ENCODE results near the gene EPS15. TPM values are rescaled to one million over a fixed set of nuclear protein-coding genes. Genes with fewer than 3 reads are reported as not detected.
A peak's percentile ranks its signal among the peaks of the same experiment; 100 is the strongest.

The EPS15 gene
- total and polyA plus RNA-seq, 9 donors = 21.6 to 35.7 (median 29.4) TPM

DNA sequence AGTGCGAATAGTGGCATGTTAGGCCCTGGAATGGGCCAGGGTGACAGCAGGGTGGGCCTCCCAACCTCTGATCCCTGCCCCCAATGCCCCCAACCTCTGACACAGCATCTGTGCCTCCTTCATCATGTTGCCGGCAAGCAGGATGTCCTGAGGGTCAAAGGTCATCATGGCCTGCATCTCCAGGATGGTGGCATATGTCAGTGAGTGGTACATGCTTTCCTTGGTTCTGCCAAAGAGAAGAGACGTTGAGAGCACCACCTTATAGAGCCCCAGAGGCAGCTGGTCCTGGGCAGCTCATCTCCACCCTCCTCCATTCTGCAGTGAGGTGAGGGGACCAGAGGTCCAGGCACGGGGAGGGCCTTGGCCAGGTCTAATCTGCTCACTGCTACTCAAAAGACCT lies 206.3 kb downstream of the EPS15 start:
- Histone ChIP-seq H3K27ac (ENCODE audit: low read length) (no peak overlapping the region), H3K27me3 (ENCODE audit: control insufficient read depth, insufficient read depth, low read length) (no peaks in the 10 kb centered on the region), H3K4me1 (ENCODE audit: control insufficient read depth, insufficient read depth, low read length) (no peaks in the 10 kb centered on the region), H3K36me3 (ENCODE audit: control insufficient read depth, insufficient read depth, low read length) (no peaks in the 10 kb centered on the region), H3K9me3 (replicated peaks; ENCODE audit: control insufficient read depth, low read depth, low read length) (no peaks in the 10 kb centered on the region), H3K4me3 (ENCODE audit: low read length) (no peak overlapping the region)
- 53% methylated on average over 3 of the region's 4 CpGs for WGBS (ENCODE audit: insufficient coverage)
- no peak for DNase-seq

- 83% methylated on average over 2 of the region's 5 CpGs for WGBS (ENCODE audit: insufficient coverage)
- H3K27ac ChIP-seq (ENCODE audit: low read length) = no peak overlapping the region
Measured at GRCh38 chr1:51311826-51312225, 207.2 kb downstream of the EPS15 start.

DNA sequence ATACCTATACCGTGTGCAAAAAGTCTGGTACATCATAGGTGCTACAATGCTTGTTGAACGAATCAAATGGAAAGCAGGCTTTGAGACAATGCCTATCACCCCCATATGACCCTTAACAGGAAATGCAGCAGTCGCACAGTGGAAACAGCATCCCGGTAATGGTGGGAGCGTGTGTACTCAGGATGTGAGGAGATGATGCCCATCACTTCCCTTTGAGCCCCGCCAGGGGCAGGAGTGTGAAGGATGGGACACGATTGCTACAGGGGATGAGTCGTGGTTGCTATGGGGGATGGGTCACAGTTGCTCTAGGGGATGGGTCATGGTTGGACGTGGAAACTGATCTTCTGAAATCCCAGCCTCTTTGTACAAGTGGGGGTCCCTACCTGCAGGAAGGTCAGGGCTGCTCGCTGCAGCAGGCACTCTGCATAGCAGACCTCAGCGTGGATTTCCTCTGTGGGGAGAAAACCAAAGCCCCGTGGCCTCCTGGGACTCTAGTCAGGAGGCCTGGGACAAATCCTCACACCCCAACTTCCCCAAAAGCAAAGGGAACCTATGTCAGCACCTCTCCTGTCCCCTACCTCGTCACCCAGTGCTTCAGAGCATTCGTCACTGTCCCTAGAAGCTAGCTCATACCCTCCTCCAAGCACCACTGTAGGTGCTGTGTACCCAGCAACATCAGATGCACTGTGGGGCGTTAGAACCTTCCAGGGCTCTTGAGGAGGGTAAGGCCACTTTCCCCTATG lies 208.0 kb downstream of the EPS15 start:
- WGBS (ENCODE audit: insufficient coverage) = 62% methylated on average over 10 of the region's 15 CpGs

More at GRCh38 chr1:51311826-51312225, 207.2 kb downstream of the EPS15 start:
- no peak for DNase-seq
- Histone ChIP-seq H3K36me3 (ENCODE audit: control insufficient read depth, insufficient read depth, low read length) (no peaks in the 10 kb centered on the region), H3K27me3 (ENCODE audit: control insufficient read depth, insufficient read depth, low read length) (peaks cover 2% of the 10 kb centered on the region), H3K9me3 (replicated peaks; ENCODE audit: control insufficient read depth, low read depth, low read length) (no peaks in the 10 kb centered on the region), H3K4me3 (ENCODE audit: low read length) (no peak overlapping the region), H3K4me1 (ENCODE audit: control insufficient read depth, insufficient read depth, low read length) (no peaks in the 10 kb centered on the region)

DNA sequence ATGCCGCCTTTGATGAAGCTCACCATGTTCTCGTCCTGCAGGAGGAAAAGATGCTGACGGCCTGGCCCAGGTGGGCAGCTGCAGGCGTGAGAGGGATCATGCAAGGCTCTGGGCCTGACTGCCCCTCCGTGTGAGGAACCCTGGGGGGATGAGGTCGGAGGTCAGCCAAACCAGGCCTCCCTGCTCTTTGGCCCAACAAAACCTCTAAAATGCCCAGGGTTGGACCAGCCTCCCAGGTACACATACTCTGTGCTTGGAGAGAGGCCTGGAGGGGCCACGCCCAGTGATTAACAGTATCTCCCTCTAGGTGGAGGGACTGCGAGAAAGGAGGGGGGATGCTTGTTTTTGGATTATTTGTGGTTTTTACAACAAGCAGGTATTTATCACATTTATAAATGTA lies 209.8 kb downstream of the EPS15 start:
- Histone ChIP-seq H3K36me3 (ENCODE audit: control insufficient read depth, insufficient read depth, low read length) (no peaks in the 10 kb centered on the region), H3K4me1 (ENCODE audit: control insufficient read depth, insufficient read depth, low read length) (no peaks in the 10 kb centered on the region), H3K27me3 (ENCODE audit: control insufficient read depth, insufficient read depth, low read length) (peaks cover 2% of the 10 kb centered on the region), H3K9me3 (replicated peaks; ENCODE audit: control insufficient read depth, low read depth, low read length) (no peaks in the 10 kb centered on the region), H3K27ac (ENCODE audit: low read length) (no peak overlapping the region), H3K4me3 (ENCODE audit: low read length) (no peak overlapping the region)
- WGBS (ENCODE audit: insufficient coverage) = 83% methylated on average over 6 of the region's 8 CpGs
- DNase-seq = no peak

More for the DNA sequence above, 208.0 kb downstream of the EPS15 start:
- Histone ChIP-seq H3K4me3 (ENCODE audit: low read length) (no peak overlapping the region), H3K4me1 (ENCODE audit: control insufficient read depth, insufficient read depth, low read length) (no peaks in the 10 kb centered on the region), H3K27me3 (ENCODE audit: control insufficient read depth, insufficient read depth, low read length) (peaks cover 2% of the 10 kb centered on the region), H3K9me3 (replicated peaks; ENCODE audit: control insufficient read depth, low read depth, low read length) (no peaks in the 10 kb centered on the region), H3K27ac (ENCODE audit: low read length) (no peak overlapping the region), H3K36me3 (ENCODE audit: control insufficient read depth, insufficient read depth, low read length) (no peaks in the 10 kb centered on the region)
- DNase-seq = no peak

- no peak for DNase-seq
- peaks cover 2% of the 10 kb centered on the region for H3K27me3 ChIP-seq (ENCODE audit: control insufficient read depth, insufficient read depth, low read length)
- no peak overlapping the region for H3K27ac ChIP-seq (ENCODE audit: low read length)
- no peaks in the 10 kb centered on the region for H3K9me3 ChIP-seq (replicated peaks; ENCODE audit: control insufficient read depth, low read depth, low read length)
- peaks cover 1% of the 10 kb centered on the region for H3K4me1 ChIP-seq (ENCODE audit: control insufficient read depth, insufficient read depth, low read length)
- no peaks in the 10 kb centered on the region for H3K36me3 ChIP-seq (ENCODE audit: control insufficient read depth, insufficient read depth, low read length)
- WGBS (ENCODE audit: insufficient coverage) = 81% methylated on average over 6 of the region's 6 CpGs
- no peak overlapping the region for H3K4me3 ChIP-seq (ENCODE audit: low read length)
Measured at GRCh38 chr1:51308636-51309035, 210.4 kb downstream of the EPS15 start.

DNA sequence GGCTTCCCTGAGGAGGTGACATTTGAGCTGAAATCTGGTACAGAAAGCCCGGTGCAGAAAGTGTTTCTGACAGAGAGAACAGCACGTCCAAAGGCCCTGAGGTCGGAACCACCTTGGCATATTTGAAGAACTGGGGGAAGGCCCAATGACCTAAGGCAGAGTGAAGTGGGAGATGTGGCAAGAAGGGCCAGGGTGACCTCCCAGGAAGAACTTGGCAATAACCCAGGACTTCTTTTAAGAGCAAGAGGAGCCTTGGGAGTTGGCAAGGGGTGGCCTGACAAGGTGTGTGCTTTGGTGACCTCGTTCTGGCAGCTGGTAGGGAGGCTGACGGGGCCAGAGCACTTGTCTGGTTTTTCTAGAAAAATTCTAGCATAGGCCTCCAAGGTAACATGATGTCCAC lies 212.1 kb downstream of the EPS15 start:
- Histone ChIP-seq H3K27me3 (ENCODE audit: control insufficient read depth, insufficient read depth, low read length) (peaks cover 2% of the 10 kb centered on the region), H3K4me1 (ENCODE audit: control insufficient read depth, insufficient read depth, low read length) (peaks cover 6% of the 10 kb centered on the region), H3K36me3 (ENCODE audit: control insufficient read depth, insufficient read depth, low read length) (no peaks in the 10 kb centered on the region), H3K27ac (ENCODE audit: low read length) (no peak overlapping the region), H3K9me3 (replicated peaks; ENCODE audit: control insufficient read depth, low read depth, low read length) (no peaks in the 10 kb centered on the region), H3K4me3 (ENCODE audit: low read length) (no peak overlapping the region)
- 93% methylated on average over 3 of the region's 5 CpGs for WGBS (ENCODE audit: insufficient coverage)
- DNase-seq = no peak

DNA sequence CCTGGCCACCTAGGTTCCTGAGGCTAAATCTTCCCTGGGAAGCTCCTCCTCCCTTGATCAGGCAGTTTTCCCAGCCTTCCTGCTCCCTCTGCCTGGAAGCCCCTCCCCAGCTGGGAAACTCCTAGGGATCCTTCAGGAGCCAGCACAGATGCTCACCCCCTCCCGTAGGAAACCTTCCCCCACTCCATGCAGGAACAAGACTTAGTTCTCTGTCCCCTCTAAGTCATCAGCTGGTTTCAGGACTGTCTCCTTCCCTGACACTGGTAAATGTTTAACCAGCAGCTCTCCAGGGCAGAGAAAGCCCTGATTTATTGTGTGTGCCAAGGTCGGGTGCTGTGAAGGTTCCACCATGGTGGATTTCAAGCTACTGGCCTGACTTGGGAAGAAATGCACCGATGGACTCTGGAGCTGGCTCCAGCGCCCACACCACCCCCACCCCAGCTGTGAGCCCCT lies 213.7 kb downstream of the EPS15 start:
- H3K4me3 ChIP-seq (ENCODE audit: low read length) = no peak overlapping the region
- H3K4me1 ChIP-seq (ENCODE audit: control insufficient read depth, insufficient read depth, low read length) = peaks cover 6% of the 10 kb centered on the region
- 37% methylated on average over 2 of the region's 4 CpGs for WGBS (ENCODE audit: insufficient coverage)
- H3K9me3 ChIP-seq (replicated peaks; ENCODE audit: control insufficient read depth, low read depth, low read length) = no peaks in the 10 kb centered on the region
- H3K27me3 ChIP-seq (ENCODE audit: control insufficient read depth, insufficient read depth, low read length) = peaks cover 2% of the 10 kb centered on the region
- no peak overlapping the region for H3K27ac ChIP-seq (ENCODE audit: low read length)
- peak; percentile 48 for DNase-seq
- H3K36me3 ChIP-seq (ENCODE audit: control insufficient read depth, insufficient read depth, low read length) = no peaks in the 10 kb centered on the region

GRCh38 chr1:51304360-51304759 lies 214.7 kb downstream of the EPS15 start:
- Histone ChIP-seq H3K36me3 (ENCODE audit: control insufficient read depth, insufficient read depth, low read length) (no peaks in the 10 kb centered on the region), H3K9me3 (replicated peaks; ENCODE audit: control insufficient read depth, low read depth, low read length) (no peaks in the 10 kb centered on the region), H3K27ac (ENCODE audit: low read length) (no peak overlapping the region), H3K4me3 (ENCODE audit: low read length) (no peak overlapping the region), H3K4me1 (ENCODE audit: control insufficient read depth, insufficient read depth, low read length) (peaks cover 6% of the 10 kb centered on the region), H3K27me3 (ENCODE audit: control insufficient read depth, insufficient read depth, low read length) (peaks cover 2% of the 10 kb centered on the region)
- DNase-seq = no peak
- WGBS (ENCODE audit: insufficient coverage) = no CpG with 5 or more reads among the region's 1 CpG

Other genes with a start within 250 kb of the EPS15 start
- gene TTC39A, start 188.7 kb downstream of the EPS15 start, total RNA-seq = 4.8 TPM
- 1 to 10 TPM; 1.3 to 5.1 (median 3.4) TPM for gene TTC39A, start 188.7 kb downstream of the EPS15 start, polyA plus RNA-seq (ENCODE audit: insufficient read depth in 1 of 8, insufficient read length in 8 of 8, low replicate concordance in 1 of 8)
- 63.8 TPM for gene OSBPL9, start 97.8 kb upstream of the EPS15 start, total RNA-seq
- gene OSBPL9, start 97.8 kb upstream of the EPS15 start, polyA plus RNA-seq (ENCODE audit: insufficient read depth in 1 of 8, insufficient read length in 8 of 8, low replicate concordance in 1 of 8) = 10 to 100 TPM; 51.0 to 74.5 (median 60.9) TPM